Measurements from ENCODE around the gene RAX2. TPM values are rescaled to one million over a fixed set of nuclear protein-coding genes. Genes with fewer than 3 reads are reported as not detected.

The RAX2 gene
- not detected in 2 replicates for total RNA-seq

GRCh38 chr19:3771906-3772455 is at the start of gene RAX2:
RAX2 (minus strand) TSS chr19:3772228; CDS start chr19:3771742, 486 bp downstream.

GRCh38 chr19:3785938-3786824 is 14.2 kb upstream of the RAX2 start, which contains the start of gene MATK:
MATK (minus strand) TSS chr19:3786381; CDS start chr19:3785135, 1,246 bp downstream.

GRCh38 chr19:3762501-3763459 is 9.2 kb downstream of the RAX2 start, which contains the start of gene MRPL54:
MRPL54 (plus strand) TSS chr19:3762682; CDS start chr19:3762701, 19 bp downstream.

GRCh38 chr19:3761382-3762129 is 10.5 kb downstream of the RAX2 start, which contains the start of gene APBA3:
APBA3 (minus strand) TSS chr19:3761692; CDS start chr19:3760264, 1,428 bp downstream.

Other genes with a start within 250 kb of the RAX2 start
- gene TEKTIP1, start 233.1 kb downstream of the RAX2 start, total RNA-seq = not detected in 2 replicates
- gene MFSD12, start 214.6 kb downstream of the RAX2 start, total RNA-seq = 107 and 146 TPM in 2 replicates
- 154 and 181 TPM in 2 replicates for gene HMG20B, start 199.3 kb downstream of the RAX2 start, total RNA-seq
- under 0.01 and 0.18 TPM in 2 replicates for gene GIPC3, start 186.8 kb downstream of the RAX2 start, total RNA-seq
- 3.2 and 8.6 TPM in 2 replicates for gene TBXA2R, start 165.4 kb downstream of the RAX2 start, total RNA-seq
- 27.1 and 30.0 TPM in 2 replicates for gene CACTIN, start 145.4 kb downstream of the RAX2 start, total RNA-seq
- 33.4 and 38.1 TPM in 2 replicates for gene PIP5K1C, start 71.8 kb downstream of the RAX2 start, total RNA-seq
- not detected in 2 replicates for gene TJP3, start 63.8 kb downstream of the RAX2 start, total RNA-seq
- gene APBA3, start 10.5 kb downstream of the RAX2 start, total RNA-seq = 20.8 and 27.5 TPM in 2 replicates
- 82.9 and 117 TPM in 2 replicates for gene MRPL54, start 9.5 kb downstream of the RAX2 start, total RNA-seq
- gene MATK, start 14.2 kb upstream of the RAX2 start, total RNA-seq = not detected in 2 replicates
- not detected in 2 replicates for gene ZFR2, start 96.8 kb upstream of the RAX2 start, total RNA-seq
- 0.58 and 1.2 TPM in 2 replicates for gene ATCAY, start 108.5 kb upstream of the RAX2 start, total RNA-seq
- gene NMRK2, start 160.8 kb upstream of the RAX2 start, total RNA-seq = not detected in 2 replicates
- 108 and 111 TPM in 2 replicates for gene DAPK3, start 198.9 kb upstream of the RAX2 start, total RNA-seq
- 3,099 and 3,249 TPM in 2 replicates for gene EEF2, start 213.2 kb upstream of the RAX2 start, total RNA-seq
- gene PIAS4, start 235.5 kb upstream of the RAX2 start, total RNA-seq = 24.8 and 26.5 TPM in 2 replicates